OCI-LY1 (cell line): ENCODE results near the gene C17orf67.

Source experiments
- CTCF ChIP-seq: fragments of 200-600 bp; sonication (generic), shearing (Covaris generic); IDR thresholded peaks from 2 replicates; pipeline ENCODE4 v1.5.1; 2017; ENCODE audit warnings: mild to moderate bottlenecking, antibody characterized with exemption, low read length, moderate library complexity, mixed read lengths
- EZH2 ChIP-seq: fragments of 200-600 bp; sonication (generic), shearing (Covaris generic); IDR thresholded peaks from 2 replicates; pipeline ENCODE4 v1.8.0; 2017; ENCODE audit warnings: borderline replicate concordance, mixed run types, mild to moderate bottlenecking, antibody characterized with exemption, low read length, moderate library complexity, mixed read lengths

- TF ChIP-seq CTCF (no peak), EZH2 (no peak)
Measured at GRCh38 chr17:56868716-56869115, 35.0 kb upstream of the C17orf67 start.
